Right cardiac atrium (tissue), 5 donors: Measurements from ENCODE around the gene ISCA2. TPM values are rescaled to one million over a fixed set of nuclear protein-coding genes. Genes with fewer than 3 reads are reported as not detected.

ENCODE experiments used
- ATAC-seq, 2 donors: fragments of 200-7000 bp; cut with Tn5 transposase; one replicate each; pipeline versions ENCODE4 v1.8.0 to v1.9.1; 2020; ENCODE audit warnings: moderate library complexity in 2 of 2, mild to moderate bottlenecking in 1 of 2
- DNase-seq, 3 donors: peaks; one replicate each; pipeline ENCODE4 v3.0.0-alpha.2; 2020
- H3K27ac ChIP-seq: one replicate; pipeline ENCODE4 v1.5.1; 2013; ENCODE audit warnings: mild to moderate bottlenecking, low read length, control low read depth, moderate library complexity
- H3K27me3 ChIP-seq: one replicate; pipeline ENCODE4 v1.6.1; 2013; ENCODE audit not compliant: control insufficient read depth, insufficient read depth
- H3K4me1 ChIP-seq: one replicate; pipeline ENCODE4 v1.6.1; 2013; ENCODE audit warnings: low read length; ENCODE audit not compliant: control insufficient read depth, insufficient read depth
- H3K4me3 ChIP-seq: one replicate; pipeline ENCODE4 v1.5.1; 2013; ENCODE audit warnings: low read length, control low read depth
- H3K9me3 ChIP-seq: one replicate; pipeline ENCODE4 v1.6.1; 2013; ENCODE audit warnings: low read length; ENCODE audit not compliant: control insufficient read depth
- WGBS: extraction: QIAGEN DNeasy Blood & Tissue Kit; methylation state at CpG from one replicate; pipeline ENCODE4 v1.1.7; 2013; 5-methylcytosine and 5-hydroxymethylcytosine counted together
- intact Hi-C, 4 donors: fragments of 100-400 bp; cut with DNase I; formaldehyde crosslinking; loops; one replicate each; pipeline versions ENCODE4 v1.11.0 to v1.14.0; 2022 to 2023
- polyA plus RNA-seq: library from polyadenylated mRNA; stranded (reverse); fragments of 200-250 nt; gene quantifications from one replicate; pipeline ENCODE4 v1.2.3, GENCODE V29; 2013
- total RNA-seq, 4 donors: library from RNA; stranded (reverse); fragmentation: NEBNext Ultra II Directional; extraction: Animal tissue kit (Norgen Biotek cat#: 25700); gene quantifications; one replicate each; pipeline ENCODE4 v1.2.1, GENCODE V29; 2021
- donor health status: healthy with polysubstance abuse.
- donor health status: DM: no; HTN: yes; CAD: no.
- donor health status: DM: no; HTN: no; CAD: no.
- donor health status: DM: no; HTN: yes; CAD: no; lungs with severe emphysema.
- donor health status: DM: yes; HTN: yes; CAD: no.

ISCA2 gene
- total and polyA plus RNA-seq, 5 donors: 29.2 to 45.1 (median 35.3) TPM

GRCh38 chr14:74545386-74545785 is 51.8 kb downstream of the ISCA2 start:
- H3K9me3 ChIP-seq: no peaks in the 10 kb centered on the region
- DNase-seq (no peak), ATAC-seq (no peak)
- intact Hi-C loops: loop anchor here in 1 of 4 donors (10.0 kb wide), 1 partner anchor 59 kb away; no protein-coding TSS in a partner anchor
- no peak overlapping the region for H3K27ac ChIP-seq
- H3K4me3 ChIP-seq: no peak overlapping the region
- H3K4me1 ChIP-seq: no peaks in the 10 kb centered on the region
- 83% methylated on average over 4 of the region's 4 CpGs for WGBS
- no peaks in the 10 kb centered on the region for H3K27me3 ChIP-seq

GRCh38 chr14:74546416-74546815 is 52.9 kb downstream of the ISCA2 start:
- ATAC-seq (no peak), DNase-seq (no peak)
- Histone ChIP-seq H3K4me3 (no peak overlapping the region), H3K4me1 (no peaks in the 10 kb centered on the region), H3K9me3 (no peaks in the 10 kb centered on the region), H3K27me3 (no peaks in the 10 kb centered on the region), H3K27ac (no peak overlapping the region)
- intact Hi-C loops: loop anchor here in 1 of 4 donors (10.0 kb wide), 1 partner anchor 58 kb away; no protein-coding TSS in a partner anchor
- 70% methylated on average over 11 of the region's 11 CpGs for WGBS

Other genes starting within 250 kb of the ISCA2 start
- gene ABCD4, start 190.8 kb upstream of the ISCA2 start, total RNA-seq: 10 to 100 TPM; 18.9 to 28.7 (median 25.2) TPM
- 25.4 TPM for gene ABCD4, start 190.8 kb upstream of the ISCA2 start, polyA plus RNA-seq
- gene VRTN, start 145.3 kb upstream of the ISCA2 start, total RNA-seq: not detected
- not detected for gene VRTN, start 145.3 kb upstream of the ISCA2 start, polyA plus RNA-seq
- gene SYNDIG1L, start 67.6 kb upstream of the ISCA2 start, total RNA-seq: under 1 TPM in 2 of 4 donors, not detected in 2; 0.09 to 0.28 TPM
- gene SYNDIG1L, start 67.6 kb upstream of the ISCA2 start, polyA plus RNA-seq: 0.07 TPM
- gene NPC2, start 460 bp upstream of the ISCA2 start, total RNA-seq: 100 to 1,000 TPM; 116 to 142 (median 120) TPM
- gene NPC2, start 460 bp upstream of the ISCA2 start, polyA plus RNA-seq: 170 TPM
- 10 to 100 TPM; 13.9 to 46.0 (median 23.5) TPM for gene LTBP2, start 118.5 kb downstream of the ISCA2 start, total RNA-seq
- 3.4 TPM for gene LTBP2, start 118.5 kb downstream of the ISCA2 start, polyA plus RNA-seq
- gene AREL1, start 219.3 kb downstream of the ISCA2 start, total RNA-seq: 10 to 100 TPM; 22.2 to 25.4 (median 23.3) TPM
- gene AREL1, start 219.3 kb downstream of the ISCA2 start, polyA plus RNA-seq: 8.2 TPM
- 10 to 100 TPM; 29.3 to 38.8 (median 38.1) TPM for gene FCF1, start 219.4 kb downstream of the ISCA2 start, total RNA-seq
- 13.7 TPM for gene FCF1, start 219.4 kb downstream of the ISCA2 start, polyA plus RNA-seq